Lung (tissue), 12 donors: ENCODE measurements around the gene ALPL. TPM values are rescaled to one million over a fixed set of nuclear protein-coding genes. Genes with fewer than 3 reads are reported as not detected.

Experiments used
- ATAC-seq: fragments of 200-7000 bp; cut with Tn5 transposase; one replicate; pipeline ENCODE4 v1.9.1; 2020; ENCODE audit warnings: moderate number of reproducible peaks; ENCODE audit not compliant: insufficient read depth, low FRiP score
- DNase-seq, 3 donors: peaks; one replicate each; pipeline ENCODE4 v3.0.0-alpha.2; 2013 to 2017
- H3K27ac ChIP-seq, 2 donors: one replicate each; pipeline ENCODE4 v1.5.1; 2013; ENCODE audit warnings: mild to moderate bottlenecking in 2 of 2, moderate library complexity in 2 of 2, control low read depth in 1 of 2, inconsistent platforms in 1 of 2, low read depth in 1 of 2, low read length in 1 of 2
- H3K27me3 ChIP-seq, 3 donors: one replicate each; pipeline ENCODE4 v1.5.1; 2013; ENCODE audit warnings: low read length in 2 of 3; ENCODE audit not compliant: control insufficient read depth in 3 of 3, insufficient read depth in 3 of 3
- H3K36me3 ChIP-seq, 4 donors: one replicate each; pipeline ENCODE4 v1.5.1; 2013; ENCODE audit warnings: low read length in 4 of 4, mild to moderate bottlenecking in 1 of 4, moderate library complexity in 1 of 4; ENCODE audit not compliant: control insufficient read depth in 4 of 4, insufficient read depth in 4 of 4
- H3K4me1 ChIP-seq, 5 donors: one replicate each; pipeline ENCODE4 v1.5.1; 2013; ENCODE audit warnings: low read length in 5 of 5, mild to moderate bottlenecking in 2 of 5, moderate library complexity in 1 of 5; ENCODE audit not compliant: control insufficient read depth in 5 of 5, insufficient read depth in 5 of 5
- H3K4me3 ChIP-seq: one replicate; pipeline ENCODE4 v1.5.1; 2013; ENCODE audit warnings: mild to moderate bottlenecking, control low read depth, moderate library complexity
- H3K9ac ChIP-seq, 2 donors: one replicate each; pipeline ENCODE4 v1.5.1; 2013; ENCODE audit warnings: low read length in 2 of 2, control low read depth in 1 of 2; ENCODE audit not compliant: insufficient read depth in 1 of 2
- H3K9me3 ChIP-seq, 4 donors: one replicate each; pipeline ENCODE4 v1.5.1; 2013; ENCODE audit warnings: low read length in 3 of 4, mild to moderate bottlenecking in 1 of 4, moderate library complexity in 1 of 4; ENCODE audit not compliant: control insufficient read depth in 4 of 4, insufficient read depth in 3 of 4
- CTCF ChIP-seq: IDR thresholded peaks from 2 replicates; pipeline ENCODE4 v1.5.1; 2012; ENCODE audit warnings: mild to moderate bottlenecking; ENCODE audit errors: control extremely low read depth, extremely low read depth
- WGBS, 2 donors: extraction: QIAGEN DNeasy Blood & Tissue Kit; methylation state at CpG; one replicate each; pipeline ENCODE4 v1.1.7; 2013; 5-methylcytosine and 5-hydroxymethylcytosine counted together
- polyA plus RNA-seq, 2 donors: library from polyadenylated mRNA; stranded (reverse); fragments of 200-250 nt; gene quantifications; one replicate each; pipeline ENCODE4 v1.2.1, GENCODE V29; 2013
- total RNA-seq, 2 donors: library from RNA; depleted of rRNA in 1 of 2; stranded (reverse); fragments of >200 nt in 1 of 2; gene quantifications; one replicate each; pipeline ENCODE4 v1.2.1, GENCODE V29; 2014 to 2021
- donor health status: control.
- donor health status: control.
- donor health status: Bipolar disorder and iron deficiency.
- donor health status: healthy.
- donor health status: DM: yes; HTN: yes; CAD: no.

ALPL gene
- total and polyA plus RNA-seq, 4 donors = 38.6 to 242 (median 230) TPM

GRCh38 chr1:21613072-21613867 is 104.0 kb downstream of the ALPL start:
- ATAC-seq = no peak
- TF ChIP-seq CTCF = no peak
- Histone ChIP-seq H3K9me3 (no peaks in the 10 kb centered on the region), H3K27me3 (no peaks in the 10 kb centered on the region), H3K36me3 (no peaks in the 10 kb centered on the region), H3K4me3 (no peak overlapping the region), H3K27ac (no peak overlapping the region), H3K4me1 (peaks cover 0 to 3% (median 0%) of the 10 kb centered on the region in 5 donors), H3K9ac (no peak overlapping the region)
- no peak for DNase-seq
- WGBS, 2 donors = 85 to 89% methylated on average over 19 of the region's 19 CpGs

- no peaks in the 10 kb centered on the region for H3K9me3 ChIP-seq
- no peak overlapping the region for H3K9ac ChIP-seq
- TF ChIP-seq CTCF = no peak
- no peak overlapping the region for H3K4me3 ChIP-seq
- DNase-seq (no peak), ATAC-seq (no peak)
- no peak overlapping the region for H3K27ac ChIP-seq
- WGBS, 2 donors = 68 to 83% methylated on average over 11 of the region's 11 CpGs
- no peaks in the 10 kb centered on the region for H3K27me3 ChIP-seq
- H3K36me3 ChIP-seq = no peaks in the 10 kb centered on the region
- H3K4me1 ChIP-seq = peaks cover 0 to 16% (median 0%) of the 10 kb centered on the region in 5 donors
Measured at GRCh38 chr1:21614419-21615115, 105.3 kb downstream of the ALPL start.

GRCh38 chr1:21616372-21616771 is 107.1 kb downstream of the ALPL start:
- ATAC-seq = no peak
- H3K27ac ChIP-seq = no peak overlapping the region
- H3K36me3 ChIP-seq = no peaks in the 10 kb centered on the region
- H3K9ac ChIP-seq = no peak overlapping the region
- peaks cover 0 to 33% (median 3%) of the 10 kb centered on the region in 5 donors for H3K4me1 ChIP-seq
- no peaks in the 10 kb centered on the region for H3K9me3 ChIP-seq
- DNase-seq = no peak
- H3K4me3 ChIP-seq = no peak overlapping the region
- H3K27me3 ChIP-seq = no peaks in the 10 kb centered on the region
- TF ChIP-seq CTCF = no peak
- WGBS, 2 donors = 58 to 69% methylated on average over 8 of the region's 8 CpGs
